KMS-11 (cell line): Measurements from ENCODE around the gene GRAMD2A.

Experiments
- H2AFZ ChIP-seq: fragments of 200-600 bp; sonication (generic); 2 replicates; pipeline ENCODE4 v1.6.1; 2016; ENCODE audit warnings: antibody characterized with exemption, mixed run types, low read depth
- H3K27ac ChIP-seq: fragments of 200-600 bp; sonication (generic); 2 replicates; pipeline ENCODE4 v1.6.1; 2016; ENCODE audit warnings: mild to moderate bottlenecking, mixed run types
- H3K27me3 ChIP-seq: fragments of 200-600 bp; sonication (generic); 2 replicates; pipeline ENCODE4 v1.6.1; 2017; ENCODE audit warnings: mild to moderate bottlenecking, low read depth, mixed run types, moderate library complexity; ENCODE audit not compliant: insufficient read depth
- H3K36me3 ChIP-seq: fragments of 200-600 bp; sonication (generic); 2 replicates; pipeline ENCODE4 v1.6.1; 2017; ENCODE audit warnings: mild to moderate bottlenecking, mixed run types; ENCODE audit not compliant: insufficient read depth
- H3K4me1 ChIP-seq: fragments of 200-600 bp; sonication (generic); 2 replicates; pipeline ENCODE4 v1.6.1; 2016; ENCODE audit warnings: mild to moderate bottlenecking, low read depth, mixed run types; ENCODE audit not compliant: poor library complexity, severe bottlenecking
- H3K4me2 ChIP-seq: fragments of 200-600 bp; sonication (generic); 2 replicates; pipeline ENCODE4 v1.7.0; 2016; ENCODE audit warnings: mild to moderate bottlenecking, mixed run types
- H3K4me3 ChIP-seq: fragments of 200-600 bp; sonication (generic); IDR thresholded peaks from 2 replicates; pipeline ENCODE4 v1.6.1; 2017; ENCODE audit warnings: low read depth, low read length, mixed read lengths; ENCODE audit not compliant: insufficient read depth
- H3K79me2 ChIP-seq: fragments of 200-600 bp; sonication (generic); 2 replicates; pipeline ENCODE4 v1.6.1; 2016; ENCODE audit warnings: low read depth, mixed run types; ENCODE audit not compliant: insufficient read depth
- H3K9ac ChIP-seq: fragments of 200-600 bp; sonication (generic); 2 replicates; pipeline ENCODE4 v1.6.1; 2016; ENCODE audit warnings: mild to moderate bottlenecking, mixed run types
- H4K20me1 ChIP-seq: fragments of 200-600 bp; sonication (generic); 2 replicates; pipeline ENCODE4 v1.6.1; 2016; ENCODE audit warnings: mild to moderate bottlenecking, mixed run types; ENCODE audit not compliant: insufficient read depth
- CTCF ChIP-seq: fragments of 200-600 bp; sonication (generic); conservative IDR thresholded peaks from 2 replicates; pipeline ENCODE4 v1.6.1; 2017; ENCODE audit warnings: low read depth, mild to moderate bottlenecking, antibody characterized with exemption, low read length, moderate library complexity, mixed read lengths

Gene GRAMD2A

GRCh38 chr15:72197460-72198355, at the start of gene GRAMD2A:
TSS of gene GRAMD2A (minus strand) at chr15:72197787.
- Histone ChIP-seq H3K9ac (no peak within 1 kb of the TSS), H3K36me3 (peaks cover 10% of the 10 kb centered on the region; the same call in 1 of the 2 replicates), H3K79me2 (no peaks in the 10 kb centered on the region), H3K4me2 (no peak within 1 kb of the TSS), H3K27ac (no peak within 1 kb of the TSS), H3K4me1 (peaks cover 20% of the 10 kb centered on the region), H2AFZ (no peak within 1 kb of the TSS), H3K27me3 (no peaks in the 10 kb centered on the region), H3K4me3 (no peak within 1 kb of the TSS), H4K20me1 (no peaks in the 10 kb centered on the region)
- TF ChIP-seq CTCF = no peak

- H3K36me3 ChIP-seq = no peaks in the 10 kb centered on the region
- TF ChIP-seq CTCF = no peak
- H3K9ac ChIP-seq = no peak overlapping the region
- H3K79me2 ChIP-seq = no peaks in the 10 kb centered on the region
- H3K4me1 ChIP-seq = peaks cover 8% of the 10 kb centered on the region
- no peak overlapping the region for H3K27ac ChIP-seq
- no peak overlapping the region for H3K4me2 ChIP-seq
- H4K20me1 ChIP-seq = no peaks in the 10 kb centered on the region
- H3K4me3 ChIP-seq = no peak overlapping the region
- H3K27me3 ChIP-seq = no peaks in the 10 kb centered on the region
- H2AFZ ChIP-seq = no peak overlapping the region
Observed at GRCh38 chr15:72242775-72243370, 45.3 kb upstream of the GRAMD2A start.

- Histone ChIP-seq H3K9ac (no peak overlapping the region), H4K20me1 (no peaks in the 10 kb centered on the region), H3K4me1 (peaks cover 25% of the 10 kb centered on the region), H3K36me3 (no peaks in the 10 kb centered on the region), H3K27me3 (no peaks in the 10 kb centered on the region), H3K4me2 (no peak overlapping the region), H3K27ac (no peak overlapping the region), H2AFZ (no peak overlapping the region), H3K79me2 (no peaks in the 10 kb centered on the region), H3K4me3 (no peak overlapping the region)
- no peak for TF ChIP-seq CTCF
Observed at GRCh38 chr15:72239652-72240051, 42.1 kb upstream of the GRAMD2A start.

GRCh38 chr15:72238586-72238985, 41.0 kb upstream of the GRAMD2A start:
- Histone ChIP-seq H3K4me1 (peaks cover 25% of the 10 kb centered on the region), H3K27ac (peak overlapping the region; percentile 81; the same call in 1 of the 2 replicates)

More at GRCh38 chr15:72238586-72238985, 41.0 kb upstream of the GRAMD2A start:
- H3K27me3 ChIP-seq = no peaks in the 10 kb centered on the region
- no peaks in the 10 kb centered on the region for H3K79me2 ChIP-seq
- no peaks in the 10 kb centered on the region for H4K20me1 ChIP-seq
- no peaks in the 10 kb centered on the region for H3K36me3 ChIP-seq
- no peak overlapping the region for H3K9ac ChIP-seq
- peak overlapping the region; percentile 92; the same call in 1 of the 2 replicates for H3K4me2 ChIP-seq
- no peak for TF ChIP-seq CTCF
- no peak overlapping the region for H2AFZ ChIP-seq
- H3K4me3 ChIP-seq = no peak overlapping the region
